Neural progenitor cell (in vitro differentiated cells): ENCODE results near the gene CIB4.

Source experiments
- CTCF ChIP-seq: fragments of 200-600 bp; sonication (generic); IDR thresholded peaks from 2 replicates; pipeline ENCODE4 v1.5.1; 2017; ENCODE audit warnings: antibody characterized with exemption, mild to moderate bottlenecking
- EZH2 ChIP-seq: fragments of 200-600 bp; sonication (generic); IDR thresholded peaks from 2 replicates; pipeline ENCODE4 v1.6.1; 2017; ENCODE audit warnings: antibody characterized with exemption, mild to moderate bottlenecking, moderate library complexity

GRCh38 chr2:26615336-26615859 lies 25.8 kb downstream of the CIB4 start:
- TF ChIP-seq CTCF (peak; percentile 27), EZH2 (no peak)
